Prostate gland (tissue), 2 donors: ENCODE results near the gene MIXL1.

ENCODE experiments used
- CTCF ChIP-seq, 4 experiments: fragments of 200-600 bp in 2 of 4; fragments of 450-650 bp in 2 of 4; sonication (generic) in 2 of 4; IDR thresholded peaks; 1 replicate in 3 of 4; 2 replicates in 1 of 4; pipeline ENCODE4 v1.5.1; 2016 to 2019; ENCODE audit warnings: antibody characterized with exemption in 4 of 4, mild to moderate bottlenecking in 2 of 4, moderate library complexity in 2 of 4
- POLR2A ChIP-seq: fragments of 450-650 bp; IDR thresholded peaks from one replicate; pipeline ENCODE4 v1.6.1; 2016; ENCODE audit warnings: antibody characterized with exemption, mild to moderate bottlenecking

GRCh38 chr1:226187380-226187779 lies 36.1 kb upstream of the MIXL1 start:
- no peak for TF ChIP-seq CTCF (IDR thresholded peaks at IDR 0.05)
- TF ChIP-seq POLR2A, result no peak
